GM12864 (cell line): ENCODE data around the gene CRMP1.

Source experiments
- DNase-seq: peaks from one replicate; pipeline ENCODE4 v3.0.0-alpha.2; 2011; ENCODE audit warnings: low read depth
- H3K4me3 ChIP-seq: 2 replicates; pipeline ENCODE4 v1.5.1; 2011; ENCODE audit warnings: mild to moderate bottlenecking, low read depth, low read length, control low read depth
- TF ChIP-seq, protein P1 (sequence below): IDR thresholded peaks from 2 replicates; pipeline ENCODE4 v1.5.1; 2011; ENCODE audit warnings: low read depth, mild to moderate bottlenecking, moderate library complexity, low read length, control low read depth, inconsistent platforms; ENCODE audit errors: missing control alignments

Gene CRMP1

DNA sequence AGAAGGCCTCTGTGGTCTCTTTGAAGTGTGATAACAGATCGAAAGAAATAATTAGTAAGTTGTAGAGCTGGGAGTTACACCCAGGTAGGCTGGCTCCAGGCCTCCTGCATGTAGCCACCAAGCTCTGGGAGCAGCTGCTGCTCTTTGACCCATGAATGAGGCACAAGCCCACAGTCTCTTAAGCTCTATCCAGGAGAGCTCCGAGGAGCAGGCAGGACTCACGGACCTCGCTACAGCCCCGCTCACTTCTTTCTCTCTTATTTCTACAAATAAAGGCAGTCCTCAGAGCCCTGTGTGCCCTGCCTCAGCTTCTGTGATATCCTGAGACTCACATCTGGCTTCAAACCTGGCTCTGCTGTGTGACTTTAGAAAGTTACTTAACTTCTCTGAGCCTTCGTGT is 95.0 kb downstream of the CRMP1 start:
- no peak for DNase-seq
- no peak overlapping the region for H3K4me3 ChIP-seq
- TF ChIP-seq, protein P1, sequence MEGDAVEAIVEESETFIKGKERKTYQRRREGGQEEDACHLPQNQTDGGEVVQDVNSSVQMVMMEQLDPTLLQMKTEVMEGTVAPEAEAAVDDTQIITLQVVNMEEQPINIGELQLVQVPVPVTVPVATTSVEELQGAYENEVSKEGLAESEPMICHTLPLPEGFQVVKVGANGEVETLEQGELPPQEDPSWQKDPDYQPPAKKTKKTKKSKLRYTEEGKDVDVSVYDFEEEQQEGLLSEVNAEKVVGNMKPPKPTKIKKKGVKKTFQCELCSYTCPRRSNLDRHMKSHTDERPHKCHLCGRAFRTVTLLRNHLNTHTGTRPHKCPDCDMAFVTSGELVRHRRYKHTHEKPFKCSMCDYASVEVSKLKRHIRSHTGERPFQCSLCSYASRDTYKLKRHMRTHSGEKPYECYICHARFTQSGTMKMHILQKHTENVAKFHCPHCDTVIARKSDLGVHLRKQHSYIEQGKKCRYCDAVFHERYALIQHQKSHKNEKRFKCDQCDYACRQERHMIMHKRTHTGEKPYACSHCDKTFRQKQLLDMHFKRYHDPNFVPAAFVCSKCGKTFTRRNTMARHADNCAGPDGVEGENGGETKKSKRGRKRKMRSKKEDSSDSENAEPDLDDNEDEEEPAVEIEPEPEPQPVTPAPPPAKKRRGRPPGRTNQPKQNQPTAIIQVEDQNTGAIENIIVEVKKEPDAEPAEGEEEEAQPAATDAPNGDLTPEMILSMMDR: no peak

DNA sequence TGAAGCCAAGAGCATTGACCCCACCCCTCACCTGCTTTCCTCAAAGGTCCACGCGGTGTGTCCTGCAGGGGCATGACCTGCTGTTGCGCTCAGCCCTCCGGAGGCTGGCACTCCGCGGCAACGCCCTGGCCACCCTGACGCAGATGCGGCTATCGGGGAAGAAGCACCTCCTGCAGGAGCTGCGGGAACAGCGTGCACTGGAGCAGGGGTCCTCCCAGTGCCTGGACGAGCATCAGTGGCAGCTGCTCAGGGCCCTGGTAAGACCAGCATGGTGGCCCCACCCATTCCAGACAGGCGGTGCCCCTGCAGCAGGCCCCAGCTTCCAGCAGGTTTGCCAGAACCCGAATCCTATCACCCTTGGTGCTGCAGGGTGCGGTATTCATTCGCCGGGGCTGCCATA is 95.9 kb downstream of the CRMP1 start:
- TF ChIP-seq, protein P1: no peak
- H3K4me3 ChIP-seq: no peak overlapping the region
- DNase-seq: no peak

DNA sequence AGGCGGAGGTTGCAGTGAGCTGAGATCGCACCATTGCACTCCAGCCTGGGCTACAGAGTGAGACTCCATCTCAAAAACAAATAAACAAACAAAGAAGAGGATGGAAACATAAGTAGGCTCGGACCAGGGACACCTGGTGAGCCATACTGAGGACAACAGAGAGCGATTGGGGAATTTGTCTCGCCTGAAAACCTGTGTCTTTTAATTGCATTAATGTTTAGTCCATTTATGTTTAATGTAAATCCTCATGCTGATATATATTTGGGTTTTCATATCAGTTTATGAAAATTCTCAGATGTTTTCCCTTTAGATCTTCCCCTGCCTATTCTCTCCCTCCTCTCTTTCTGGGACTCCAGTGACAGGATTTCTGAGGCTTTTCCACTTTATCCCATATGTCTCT is 97.3 kb downstream of the CRMP1 start:
- DNase-seq: no peak
- TF ChIP-seq, protein P1: no peak
- no peak overlapping the region for H3K4me3 ChIP-seq

DNA sequence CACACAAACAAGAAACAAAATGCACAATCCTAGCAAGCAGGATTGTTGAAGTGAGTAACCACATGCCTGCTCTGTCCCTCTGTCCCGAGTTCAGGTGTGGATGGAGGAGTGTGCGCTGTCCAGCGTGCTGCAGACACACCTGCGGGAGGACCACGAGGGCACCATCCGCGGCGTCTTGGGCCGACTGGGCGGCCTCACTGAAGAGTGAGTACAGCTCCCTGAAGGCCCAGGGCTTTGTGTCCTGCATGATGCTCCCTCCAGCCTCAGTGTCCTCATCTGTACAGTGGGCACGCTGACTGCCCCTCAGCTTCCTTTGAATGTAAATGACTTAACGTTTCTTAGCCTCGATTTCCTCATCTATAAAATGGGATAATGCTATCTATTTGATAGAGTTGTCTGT is 99.4 kb downstream of the CRMP1 start:
- TF ChIP-seq, protein P1: no peak
- DNase-seq: no peak
- no peak overlapping the region for H3K4me3 ChIP-seq

DNA sequence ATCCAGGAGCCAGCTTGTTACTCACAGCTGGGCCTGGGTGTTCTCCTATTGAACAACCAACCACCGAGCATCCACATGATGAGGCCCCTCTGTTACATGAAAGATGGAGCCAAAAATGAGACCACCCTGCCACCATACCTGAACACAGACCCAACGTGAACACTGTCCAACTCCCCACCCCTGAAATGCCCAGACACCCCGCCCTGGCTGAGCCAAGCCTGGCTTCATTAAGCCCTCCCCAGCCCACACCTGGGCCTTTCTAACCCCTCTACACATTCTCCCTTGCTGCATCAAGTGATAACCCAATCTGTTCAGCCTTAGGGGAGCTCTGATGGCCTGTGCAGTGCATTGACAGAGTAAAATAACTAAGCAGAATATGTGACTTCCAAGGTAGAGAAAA is 101.2 kb downstream of the CRMP1 start:
- no peak overlapping the region for H3K4me3 ChIP-seq
- TF ChIP-seq, protein P1: no peak
- no peak for DNase-seq

DNA sequence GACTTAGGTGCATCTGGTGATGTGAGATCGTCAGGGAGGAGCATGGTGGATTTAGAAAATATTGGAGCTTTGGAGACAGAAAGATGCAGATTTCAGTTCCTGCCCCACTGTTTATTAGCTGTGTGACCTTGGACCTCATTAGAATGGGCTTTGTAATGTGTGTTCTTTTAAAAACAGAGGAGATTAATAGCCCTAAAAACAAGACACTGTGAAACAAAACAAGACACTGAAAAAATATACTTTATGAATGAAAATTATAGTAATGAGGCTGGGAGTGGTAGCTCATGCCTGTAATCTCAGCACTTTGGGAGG is 102.4 kb downstream of the CRMP1 start:
- TF ChIP-seq, protein P1: no peak
- no peak for DNase-seq
- H3K4me3 ChIP-seq: no peak overlapping the region

DNA sequence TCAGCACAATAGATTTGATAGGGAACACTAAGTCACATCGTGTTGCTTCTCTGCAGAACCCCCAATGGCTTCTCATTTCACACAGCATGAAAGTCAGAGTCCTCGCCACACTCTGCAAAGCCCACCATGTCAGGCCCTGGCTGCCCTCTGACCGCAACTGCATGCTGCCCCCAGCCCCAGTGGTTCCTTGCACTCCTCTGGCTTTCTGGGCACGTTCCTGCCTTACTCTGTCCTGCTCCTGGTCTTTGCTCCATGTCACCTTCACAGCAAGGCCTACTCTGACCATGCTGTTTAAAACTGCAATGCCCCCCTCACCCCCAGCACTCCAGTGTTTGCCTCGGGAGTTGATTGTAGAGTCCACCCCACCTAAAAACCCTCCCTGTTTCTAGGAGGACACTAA is 103.7 kb downstream of the CRMP1 start:
- no peak overlapping the region for H3K4me3 ChIP-seq
- DNase-seq: no peak

More for the DNA sequence above, 103.7 kb downstream of the CRMP1 start:
- TF ChIP-seq, protein P1: no peak
